ENCODE measurements around the gene HDAC4. TPM values are rescaled to one million over a fixed set of nuclear protein-coding genes. Genes with fewer than 3 reads are reported as not detected.

HDAC4 gene
- total and polyA plus RNA-seq, 9 donors: 7.0 to 74.0 (median 46.3) TPM

DNA sequence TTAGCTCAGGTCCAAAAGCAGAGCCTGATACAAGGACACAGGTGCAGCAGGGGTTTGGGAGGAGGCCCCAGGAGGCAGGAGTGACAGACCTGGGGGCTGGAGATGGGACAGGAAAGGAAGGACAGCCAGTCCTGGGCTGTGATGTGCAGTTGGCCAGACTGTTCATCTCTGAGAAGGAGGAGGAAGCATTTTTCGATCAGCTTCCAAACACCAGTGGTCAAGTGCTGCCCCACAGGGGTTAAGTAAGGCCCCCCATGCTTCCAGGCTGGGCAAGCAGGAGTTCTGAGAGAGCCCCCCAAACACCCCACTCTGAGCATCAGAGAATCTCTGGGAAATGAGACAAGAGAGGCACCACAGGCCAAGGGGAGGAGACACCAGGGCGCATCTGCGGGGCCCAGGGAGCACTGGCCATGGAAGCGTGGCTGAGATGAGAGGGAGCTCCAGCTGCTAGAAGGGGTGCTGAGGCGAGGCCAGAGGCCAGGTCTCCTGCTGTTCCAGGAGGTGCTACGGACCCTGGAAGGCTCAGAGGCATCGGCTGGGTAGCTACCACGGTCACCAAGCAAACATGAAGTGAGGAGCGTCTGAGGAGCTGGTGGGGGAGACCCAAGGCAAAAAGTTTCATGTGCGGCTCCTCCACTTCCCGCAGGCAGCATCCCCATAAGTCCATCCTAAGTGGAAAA lies 5.6 kb upstream of the HDAC4 start:
- no peaks in the 10 kb centered on the region for H3K27me3 ChIP-seq
- DNase-seq: no peak
- TF ChIP-seq EP300 (IDR thresholded peaks at IDR 0.05) (no peak), POLR2A (IDR thresholded peaks at IDR 0.05) (no peak)
- TF ChIP-seq, protein P1, sequence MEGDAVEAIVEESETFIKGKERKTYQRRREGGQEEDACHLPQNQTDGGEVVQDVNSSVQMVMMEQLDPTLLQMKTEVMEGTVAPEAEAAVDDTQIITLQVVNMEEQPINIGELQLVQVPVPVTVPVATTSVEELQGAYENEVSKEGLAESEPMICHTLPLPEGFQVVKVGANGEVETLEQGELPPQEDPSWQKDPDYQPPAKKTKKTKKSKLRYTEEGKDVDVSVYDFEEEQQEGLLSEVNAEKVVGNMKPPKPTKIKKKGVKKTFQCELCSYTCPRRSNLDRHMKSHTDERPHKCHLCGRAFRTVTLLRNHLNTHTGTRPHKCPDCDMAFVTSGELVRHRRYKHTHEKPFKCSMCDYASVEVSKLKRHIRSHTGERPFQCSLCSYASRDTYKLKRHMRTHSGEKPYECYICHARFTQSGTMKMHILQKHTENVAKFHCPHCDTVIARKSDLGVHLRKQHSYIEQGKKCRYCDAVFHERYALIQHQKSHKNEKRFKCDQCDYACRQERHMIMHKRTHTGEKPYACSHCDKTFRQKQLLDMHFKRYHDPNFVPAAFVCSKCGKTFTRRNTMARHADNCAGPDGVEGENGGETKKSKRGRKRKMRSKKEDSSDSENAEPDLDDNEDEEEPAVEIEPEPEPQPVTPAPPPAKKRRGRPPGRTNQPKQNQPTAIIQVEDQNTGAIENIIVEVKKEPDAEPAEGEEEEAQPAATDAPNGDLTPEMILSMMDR (IDR thresholded peaks at IDR 0.05): no peak
- no peaks in the 10 kb centered on the region for H3K36me3 ChIP-seq
- no peaks in the 10 kb centered on the region for H3K9me3 ChIP-seq
- intact Hi-C loops (cut with DNase I): loop anchor here in 1 of 4 donors (10.0 kb wide), 1 partner anchor 1158 kb away; the partner anchor contains the start of genes DUSP28 and RNPEPL1
- no peak overlapping the region for H3K4me3 ChIP-seq
- 87 to 92% (median 88%) methylated on average over 11 of the region's 11 CpGs for WGBS, 3 donors
- no peaks in the 10 kb centered on the region for H3K4me1 ChIP-seq (ENCODE audit: insufficient read depth)
- no peak overlapping the region for H3K27ac ChIP-seq

DNA sequence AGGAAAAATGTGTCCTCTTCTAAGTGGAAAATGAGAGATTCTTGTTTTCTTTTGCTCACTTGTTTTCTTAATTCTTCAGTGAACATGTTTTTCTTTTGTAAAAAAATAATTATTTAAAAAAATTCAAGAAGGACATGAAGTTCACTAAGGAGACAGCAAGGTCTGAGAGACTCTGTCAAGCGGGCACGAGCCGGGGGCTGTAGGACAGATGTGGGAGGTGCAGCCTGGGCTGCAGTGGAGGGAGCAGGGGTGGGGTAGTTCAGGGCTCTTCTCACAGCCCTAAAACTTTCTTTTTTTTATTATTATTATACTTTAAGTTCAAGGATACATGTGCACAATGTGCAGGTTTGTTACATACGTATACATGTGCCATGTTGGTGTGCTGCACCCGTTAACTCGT lies 4.3 kb upstream of the HDAC4 start:
- no peaks in the 10 kb centered on the region for H3K27me3 ChIP-seq
- DNase-seq: no peak
- H3K36me3 ChIP-seq: no peaks in the 10 kb centered on the region
- TF ChIP-seq POLR2A (IDR thresholded peaks at IDR 0.05) (no peak), EP300 (IDR thresholded peaks at IDR 0.05) (no peak)
- TF ChIP-seq, protein P1 (IDR thresholded peaks at IDR 0.05): no peak
- H3K27ac ChIP-seq: no peak overlapping the region
- intact Hi-C loops (cut with DNase I): loop anchor here in 1 of 4 donors (10.0 kb wide), 1 partner anchor 1160 kb away; the partner anchor contains the start of genes DUSP28 and RNPEPL1
- no peaks in the 10 kb centered on the region for H3K4me1 ChIP-seq (ENCODE audit: insufficient read depth)
- WGBS, 3 donors: 52 to 78% (median 61%) methylated on average over 6 of the region's 6 CpGs
- no peak overlapping the region for H3K4me3 ChIP-seq
- H3K9me3 ChIP-seq: no peaks in the 10 kb centered on the region

GRCh38 chr2:239402666-239403065 lies 1.8 kb upstream of the HDAC4 start:
- intact Hi-C loops (cut with DNase I): loop anchor here in 2 of 4 donors (5.0 to 10.0 kb wide), 2 partner anchors 205 to 1162 kb away; partner anchors contain the start of genes DUSP28 (in 1 of the 2) and RNPEPL1 (in 1 of the 2)
- TF ChIP-seq POLR2A (IDR thresholded peaks at IDR 0.05) (no peak), EP300 (IDR thresholded peaks at IDR 0.05) (no peak)
- TF ChIP-seq, protein P1 (IDR thresholded peaks at IDR 0.05): no peak
- no peaks in the 10 kb centered on the region for H3K36me3 ChIP-seq
- H3K27ac ChIP-seq: no peak overlapping the region
- H3K4me3 ChIP-seq: no peak overlapping the region
- H3K9me3 ChIP-seq: no peaks in the 10 kb centered on the region
- WGBS, 3 donors: 97 to 98% (median 98%) methylated on average over 11 of the region's 11 CpGs
- no peak for DNase-seq
- H3K4me1 ChIP-seq (ENCODE audit: insufficient read depth): peaks cover 1% of the 10 kb centered on the region
- H3K27me3 ChIP-seq: no peaks in the 10 kb centered on the region

GRCh38 chr2:239401881-239402233 lies 1.0 kb upstream of the HDAC4 start:
- no peaks in the 10 kb centered on the region for H3K9me3 ChIP-seq
- intact Hi-C loops (cut with DNase I): loop anchor here in 2 of 4 donors (5.0 to 10.0 kb wide), 2 partner anchors 205 to 1163 kb away; partner anchors contain the start of genes DUSP28 (in 1 of the 2) and RNPEPL1 (in 1 of the 2)
- peaks cover 1% of the 10 kb centered on the region for H3K4me1 ChIP-seq (ENCODE audit: insufficient read depth)
- no peaks in the 10 kb centered on the region for H3K36me3 ChIP-seq
- TF ChIP-seq, protein P1 (IDR thresholded peaks at IDR 0.05): peak in 1 of 3 donors; percentile 9
- TF ChIP-seq EP300 (IDR thresholded peaks at IDR 0.05): no peak
- 1 to 2% (median 1%) methylated on average over 32 to 33 of the region's 33 CpGs for WGBS, 3 donors
- no peaks in the 10 kb centered on the region for H3K27me3 ChIP-seq
- H3K27ac ChIP-seq: peak overlapping the region; percentile 97 to 99
- no peak for DNase-seq
- peak overlapping the region; percentile 68 for H3K4me3 ChIP-seq
